K562 (cell line): ENCODE results near the gene SYNGR3. TPM values are rescaled to one million over a fixed set of nuclear protein-coding genes. Genes with fewer than 3 reads are reported as not detected.

ENCODE experiments used
- CHD2 ChIP-seq: IDR thresholded peaks from 2 replicates; pipeline ENCODE4 v1.6.1; 2011; ENCODE audit warnings: low read depth, low read length
- HLTF ChIP-seq: fragments of 450-650 bp; IDR thresholded peaks from 2 replicates; pipeline ENCODE4 v1.6.1; 2016
- KAT7 ChIP-seq: sonication (generic); formaldehyde crosslinking; IDR thresholded peaks from 2 replicates; pipeline ENCODE4 v1.8.0; 2022; ENCODE audit warnings: missing genetic modification reagents, mild to moderate bottlenecking, borderline replicate concordance
- RAD21 ChIP-seq, 2 experiments: fragments of 250-450 bp in 1 of 2; fragments of 450-650 bp in 1 of 2; sonication (Bioruptor Pico) in 1 of 2; formaldehyde crosslinking in 1 of 2; IDR thresholded peaks in 1 of 2; conservative IDR thresholded peaks in 1 of 2; 2 replicates each; pipeline versions ENCODE4 v1.4.0 to v1.8.0; 2020 to 2022; ENCODE audit warnings: mild to moderate bottlenecking in 2 of 2, moderate library complexity in 1 of 2
- polyA plus RNA-seq, 8 experiments: library from polyadenylated mRNA; depleted of rRNA in 4 of 8; stranded (reverse) in 5 of 8; unstranded in 3 of 8; fragments of >200 nt; fragmentation: Nextera tagmentation in 2 of 8; fragmentation: Illumina TruSeq in 1 of 8; extraction: Ambion mirVana in 2 of 8; extraction: Trizol in 1 of 8; gene quantifications; 2 replicates each; pipeline versions ENCODE4 v1.2.1 to v1.2.3, GENCODE V29; 2011 to 2014; ENCODE audit warnings: inconsistent platforms in 1 of 8, missing spikeins in 1 of 8
- total RNA-seq, 7 experiments: library from RNA; depleted of rRNA in 6 of 7; stranded (reverse); fragments of >200 nt in 6 of 7; fragmentation: Illumina TruSeq in 2 of 7; extraction: Trizol in 2 of 7; gene quantifications; 2 replicates each; pipeline versions ENCODE4 v1.2.1 to v1.2.3, GENCODE V29; 2011 to 2021; ENCODE audit warnings: low replicate concordance in 1 of 7
- TF ChIP-seq, protein P1 (sequence below): fragments of 450-650 bp; IDR thresholded peaks from 2 replicates; pipeline ENCODE4 v1.6.1; 2016; ENCODE audit warnings: low read depth
- TF ChIP-seq, protein P2 (sequence below): sonication (generic); formaldehyde crosslinking; IDR thresholded peaks from 2 replicates; pipeline ENCODE4 v1.8.0; 2022; ENCODE audit warnings: missing genetic modification reagents, mild to moderate bottlenecking, moderate library complexity, borderline replicate concordance
- TF ChIP-seq, protein P3 (sequence below): sonication (generic); formaldehyde crosslinking; IDR thresholded peaks from 2 replicates; pipeline ENCODE4 v1.8.0; 2022; ENCODE audit warnings: mild to moderate bottlenecking, missing genetic modification reagents
- TF ChIP-seq, protein P4 (sequence below): fragments of 200-800 bp; sonication (Bioruptor generic); IDR thresholded peaks from 2 replicates; pipeline ENCODE4 v1.6.1; 2016; ENCODE audit warnings: missing genetic modification characterization, missing compliant biosample characterization
- TF ChIP-seq, protein P5 (sequence below): fragments of 450-650 bp; formaldehyde crosslinking; IDR thresholded peaks from 2 replicates; pipeline ENCODE4 v1.4.0; 2020; ENCODE audit warnings: mild to moderate bottlenecking, moderate library complexity

Gene SYNGR3
- total and polyA plus RNA-seq, 9 of the 15 experiments (the other 6 are each of a cell fraction or from before 2014, with no cell fraction given) = 3.7 to 69.2 (median 36.3) TPM

DNA sequence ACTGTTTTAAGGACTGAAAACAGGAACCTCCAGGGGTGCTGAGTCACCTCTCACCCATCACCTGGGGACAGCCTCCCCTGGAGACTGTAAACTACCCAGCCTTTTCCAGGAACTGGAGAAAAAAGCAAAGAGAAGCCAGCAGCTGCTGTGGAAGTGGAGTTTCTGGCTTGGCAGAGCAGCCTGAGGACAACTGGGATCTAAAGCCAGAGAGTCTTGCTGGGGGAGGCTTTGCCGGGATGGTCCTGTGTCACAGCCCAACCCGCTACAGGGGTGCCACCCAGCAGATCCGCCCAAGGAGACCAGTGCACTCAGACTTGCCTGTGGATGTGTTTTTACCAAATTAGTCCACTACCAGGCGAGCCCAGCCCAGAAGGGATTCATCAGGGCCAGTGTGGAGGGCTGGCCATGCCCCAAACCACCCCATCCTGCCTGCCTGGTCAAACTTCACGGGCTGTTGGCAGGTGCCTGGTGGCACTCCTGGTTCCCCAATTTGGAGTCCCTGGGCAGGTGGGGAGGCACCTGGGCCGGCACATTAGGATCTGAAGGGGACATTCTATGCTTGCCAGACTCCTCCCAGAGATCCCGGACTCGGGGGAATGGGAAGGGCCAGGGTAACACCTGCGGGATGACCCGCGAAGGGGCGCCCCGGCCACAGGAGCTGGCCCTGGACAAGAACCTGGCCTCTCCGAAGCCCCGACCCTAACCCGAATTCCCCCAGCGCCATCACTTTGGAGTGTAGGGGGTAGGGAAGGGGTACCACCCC is 47.5 kb upstream of the SYNGR3 start (continued):
- TF ChIP-seq, protein P1, sequence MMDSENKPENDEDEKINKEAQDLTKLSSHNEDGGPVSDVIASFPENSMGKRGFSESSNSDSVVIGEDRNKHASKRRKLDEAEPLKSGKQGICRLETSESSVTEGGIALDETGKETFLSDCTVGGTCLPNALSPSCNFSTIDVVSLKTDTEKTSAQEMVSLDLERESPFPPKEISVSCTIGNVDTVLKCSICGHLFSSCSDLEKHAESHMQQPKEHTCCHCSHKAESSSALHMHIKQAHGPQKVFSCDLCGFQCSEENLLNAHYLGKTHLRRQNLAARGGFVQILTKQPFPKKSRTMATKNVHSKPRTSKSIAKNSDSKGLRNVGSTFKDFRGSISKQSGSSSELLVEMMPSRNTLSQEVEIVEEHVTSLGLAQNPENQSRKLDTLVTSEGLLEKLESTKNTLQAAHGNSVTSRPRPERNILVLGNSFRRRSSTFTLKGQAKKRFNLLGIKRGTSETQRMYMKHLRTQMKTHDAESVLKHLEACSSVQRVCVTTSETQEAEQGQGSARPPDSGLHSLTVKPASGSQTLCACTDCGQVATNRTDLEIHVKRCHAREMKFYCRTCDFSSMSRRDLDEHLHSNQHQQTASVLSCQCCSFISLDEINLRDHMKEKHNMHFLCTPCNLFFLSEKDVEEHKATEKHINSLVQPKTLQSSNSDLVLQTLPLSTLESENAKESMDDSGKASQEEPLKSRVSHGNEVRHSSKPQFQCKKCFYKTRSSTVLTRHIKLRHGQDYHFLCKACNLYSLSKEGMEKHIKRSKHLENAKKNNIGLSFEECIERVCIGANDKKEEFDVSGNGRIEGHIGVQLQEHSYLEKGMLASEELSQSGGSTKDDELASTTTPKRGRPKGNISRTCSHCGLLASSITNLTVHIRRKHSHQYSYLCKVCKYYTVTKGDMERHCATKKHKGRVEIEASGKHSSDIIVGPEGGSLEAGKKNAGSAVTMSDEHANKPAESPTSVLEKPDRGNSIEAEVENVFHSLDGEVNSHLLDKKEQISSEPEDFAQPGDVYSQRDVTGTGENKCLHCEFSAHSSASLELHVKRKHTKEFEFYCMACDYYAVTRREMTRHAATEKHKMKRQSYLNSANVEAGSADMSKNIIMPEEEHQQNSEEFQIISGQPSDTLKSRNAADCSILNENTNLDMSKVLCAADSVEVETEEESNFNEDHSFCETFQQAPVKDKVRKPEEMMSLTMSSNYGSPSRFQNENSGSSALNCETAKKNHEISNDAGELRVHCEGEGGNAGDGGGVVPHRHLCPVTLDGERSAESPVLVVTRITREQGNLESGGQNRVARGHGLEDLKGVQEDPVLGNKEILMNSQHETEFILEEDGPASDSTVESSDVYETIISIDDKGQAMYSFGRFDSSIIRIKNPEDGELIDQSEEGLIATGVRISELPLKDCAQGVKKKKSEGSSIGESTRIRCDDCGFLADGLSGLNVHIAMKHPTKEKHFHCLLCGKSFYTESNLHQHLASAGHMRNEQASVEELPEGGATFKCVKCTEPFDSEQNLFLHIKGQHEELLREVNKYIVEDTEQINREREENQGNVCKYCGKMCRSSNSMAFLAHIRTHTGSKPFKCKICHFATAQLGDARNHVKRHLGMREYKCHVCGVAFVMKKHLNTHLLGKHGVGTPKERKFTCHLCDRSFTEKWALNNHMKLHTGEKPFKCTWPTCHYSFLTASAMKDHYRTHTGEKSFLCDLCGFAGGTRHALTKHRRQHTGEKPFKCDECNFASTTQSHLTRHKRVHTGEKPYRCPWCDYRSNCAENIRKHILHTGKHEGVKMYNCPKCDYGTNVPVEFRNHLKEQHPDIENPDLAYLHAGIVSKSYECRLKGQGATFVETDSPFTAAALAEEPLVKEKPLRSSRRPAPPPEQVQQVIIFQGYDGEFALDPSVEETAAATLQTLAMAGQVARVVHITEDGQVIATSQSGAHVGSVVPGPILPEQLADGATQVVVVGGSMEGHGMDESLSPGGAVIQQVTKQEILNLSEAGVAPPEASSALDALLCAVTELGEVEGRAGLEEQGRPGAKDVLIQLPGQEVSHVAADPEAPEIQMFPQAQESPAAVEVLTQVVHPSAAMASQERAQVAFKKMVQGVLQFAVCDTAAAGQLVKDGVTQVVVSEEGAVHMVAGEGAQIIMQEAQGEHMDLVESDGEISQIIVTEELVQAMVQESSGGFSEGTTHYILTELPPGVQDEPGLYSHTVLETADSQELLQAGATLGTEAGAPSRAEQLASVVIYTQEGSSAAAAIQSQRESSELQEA = no peak
- TF ChIP-seq, protein P2, sequence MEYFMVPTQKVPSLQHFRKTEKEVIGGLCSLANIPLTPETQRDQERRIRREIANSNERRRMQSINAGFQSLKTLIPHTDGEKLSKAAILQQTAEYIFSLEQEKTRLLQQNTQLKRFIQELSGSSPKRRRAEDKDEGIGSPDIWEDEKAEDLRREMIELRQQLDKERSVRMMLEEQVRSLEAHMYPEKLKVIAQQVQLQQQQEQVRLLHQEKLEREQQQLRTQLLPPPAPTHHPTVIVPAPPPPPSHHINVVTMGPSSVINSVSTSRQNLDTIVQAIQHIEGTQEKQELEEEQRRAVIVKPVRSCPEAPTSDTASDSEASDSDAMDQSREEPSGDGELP (CRISPR knock-in tag) = peak; percentile 68
- TF ChIP-seq, protein P3, sequence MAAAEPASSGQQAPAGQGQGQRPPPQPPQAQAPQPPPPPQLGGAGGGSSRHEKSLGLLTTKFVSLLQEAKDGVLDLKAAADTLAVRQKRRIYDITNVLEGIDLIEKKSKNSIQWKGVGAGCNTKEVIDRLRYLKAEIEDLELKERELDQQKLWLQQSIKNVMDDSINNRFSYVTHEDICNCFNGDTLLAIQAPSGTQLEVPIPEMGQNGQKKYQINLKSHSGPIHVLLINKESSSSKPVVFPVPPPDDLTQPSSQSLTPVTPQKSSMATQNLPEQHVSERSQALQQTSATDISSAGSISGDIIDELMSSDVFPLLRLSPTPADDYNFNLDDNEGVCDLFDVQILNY (CRISPR knock-in tag) = no peak
- TF ChIP-seq, protein P4, sequence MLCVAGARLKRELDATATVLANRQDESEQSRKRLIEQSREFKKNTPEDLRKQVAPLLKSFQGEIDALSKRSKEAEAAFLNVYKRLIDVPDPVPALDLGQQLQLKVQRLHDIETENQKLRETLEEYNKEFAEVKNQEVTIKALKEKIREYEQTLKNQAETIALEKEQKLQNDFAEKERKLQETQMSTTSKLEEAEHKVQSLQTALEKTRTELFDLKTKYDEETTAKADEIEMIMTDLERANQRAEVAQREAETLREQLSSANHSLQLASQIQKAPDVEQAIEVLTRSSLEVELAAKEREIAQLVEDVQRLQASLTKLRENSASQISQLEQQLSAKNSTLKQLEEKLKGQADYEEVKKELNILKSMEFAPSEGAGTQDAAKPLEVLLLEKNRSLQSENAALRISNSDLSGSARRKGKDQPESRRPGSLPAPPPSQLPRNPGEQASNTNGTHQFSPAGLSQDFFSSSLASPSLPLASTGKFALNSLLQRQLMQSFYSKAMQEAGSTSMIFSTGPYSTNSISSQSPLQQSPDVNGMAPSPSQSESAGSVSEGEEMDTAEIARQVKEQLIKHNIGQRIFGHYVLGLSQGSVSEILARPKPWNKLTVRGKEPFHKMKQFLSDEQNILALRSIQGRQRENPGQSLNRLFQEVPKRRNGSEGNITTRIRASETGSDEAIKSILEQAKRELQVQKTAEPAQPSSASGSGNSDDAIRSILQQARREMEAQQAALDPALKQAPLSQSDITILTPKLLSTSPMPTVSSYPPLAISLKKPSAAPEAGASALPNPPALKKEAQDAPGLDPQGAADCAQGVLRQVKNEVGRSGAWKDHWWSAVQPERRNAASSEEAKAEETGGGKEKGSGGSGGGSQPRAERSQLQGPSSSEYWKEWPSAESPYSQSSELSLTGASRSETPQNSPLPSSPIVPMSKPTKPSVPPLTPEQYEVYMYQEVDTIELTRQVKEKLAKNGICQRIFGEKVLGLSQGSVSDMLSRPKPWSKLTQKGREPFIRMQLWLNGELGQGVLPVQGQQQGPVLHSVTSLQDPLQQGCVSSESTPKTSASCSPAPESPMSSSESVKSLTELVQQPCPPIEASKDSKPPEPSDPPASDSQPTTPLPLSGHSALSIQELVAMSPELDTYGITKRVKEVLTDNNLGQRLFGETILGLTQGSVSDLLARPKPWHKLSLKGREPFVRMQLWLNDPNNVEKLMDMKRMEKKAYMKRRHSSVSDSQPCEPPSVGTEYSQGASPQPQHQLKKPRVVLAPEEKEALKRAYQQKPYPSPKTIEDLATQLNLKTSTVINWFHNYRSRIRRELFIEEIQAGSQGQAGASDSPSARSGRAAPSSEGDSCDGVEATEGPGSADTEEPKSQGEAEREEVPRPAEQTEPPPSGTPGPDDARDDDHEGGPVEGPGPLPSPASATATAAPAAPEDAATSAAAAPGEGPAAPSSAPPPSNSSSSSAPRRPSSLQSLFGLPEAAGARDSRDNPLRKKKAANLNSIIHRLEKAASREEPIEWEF = no peak
- TF ChIP-seq KAT7 (CRISPR knock-in tag) (no peak), RAD21 (CRISPR knock-in tag; conservative IDR thresholded peaks at IDR 0.05 in 1 of 2, IDR thresholded peaks at IDR 0.05 in 1 of 2) (no peak), HLTF (no peak), CHD2 (no peak)
- TF ChIP-seq, protein P5, sequence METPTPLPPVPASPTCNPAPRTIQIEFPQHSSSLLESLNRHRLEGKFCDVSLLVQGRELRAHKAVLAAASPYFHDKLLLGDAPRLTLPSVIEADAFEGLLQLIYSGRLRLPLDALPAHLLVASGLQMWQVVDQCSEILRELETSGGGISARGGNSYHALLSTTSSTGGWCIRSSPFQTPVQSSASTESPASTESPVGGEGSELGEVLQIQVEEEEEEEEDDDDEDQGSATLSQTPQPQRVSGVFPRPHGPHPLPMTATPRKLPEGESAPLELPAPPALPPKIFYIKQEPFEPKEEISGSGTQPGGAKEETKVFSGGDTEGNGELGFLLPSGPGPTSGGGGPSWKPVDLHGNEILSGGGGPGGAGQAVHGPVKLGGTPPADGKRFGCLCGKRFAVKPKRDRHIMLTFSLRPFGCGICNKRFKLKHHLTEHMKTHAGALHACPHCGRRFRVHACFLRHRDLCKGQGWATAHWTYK = no peak
